CD4-positive, alpha-beta T cell treated with Interleukin-15 for 1 hour (primary cell): Measurements from ENCODE around the gene NUDT7.

Experiments
- DNase-seq: peaks from one replicate; pipeline ENCODE4 v3.0.0-alpha.2; 2020

Gene NUDT7

DNA sequence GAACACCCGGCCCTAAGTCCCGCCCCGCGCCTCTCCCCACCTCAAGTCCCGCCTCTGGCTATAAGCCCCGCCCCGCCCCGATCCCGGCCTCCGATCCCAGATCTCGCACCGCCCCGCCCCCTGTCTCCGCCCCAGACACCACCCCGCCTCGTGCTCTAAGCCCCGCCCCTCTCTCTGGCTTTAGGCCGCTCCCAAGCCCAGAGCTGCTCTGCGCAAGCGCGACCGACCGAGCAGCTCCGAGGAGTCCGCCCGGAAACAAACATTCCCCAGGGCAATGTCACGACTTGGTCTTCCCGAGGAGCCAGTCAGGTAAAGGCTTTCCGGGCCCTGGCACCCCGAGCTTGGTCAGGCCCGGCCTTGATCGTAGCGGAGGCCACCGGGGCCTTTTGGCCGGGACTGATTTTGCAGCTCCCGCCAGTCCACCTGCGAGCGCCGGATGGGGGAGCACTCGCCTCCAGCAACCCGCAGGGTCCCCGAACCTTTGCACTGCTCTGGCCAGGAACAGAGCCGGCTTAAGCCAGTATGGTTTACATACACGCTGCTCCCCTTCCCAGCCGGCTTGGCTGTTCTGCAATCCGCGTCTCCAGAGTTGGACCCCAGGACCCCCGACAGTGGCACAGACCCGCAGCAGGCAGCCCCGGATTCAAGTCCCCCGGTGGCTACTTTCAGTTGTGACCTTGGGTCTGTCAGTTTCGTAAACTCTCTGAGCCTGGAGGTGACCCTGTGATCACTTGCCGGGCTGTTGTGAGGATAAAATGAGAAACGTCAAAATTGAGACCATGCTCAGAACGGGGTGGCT lies at the start of gene NUDT7:
Gene NUDT7 (plus strand): TSS at position 206 of the 799 bp plus-strand sequence. CDS start 69 bp downstream, at position 275.
- DNase-seq, result peak; percentile 95

DNA sequence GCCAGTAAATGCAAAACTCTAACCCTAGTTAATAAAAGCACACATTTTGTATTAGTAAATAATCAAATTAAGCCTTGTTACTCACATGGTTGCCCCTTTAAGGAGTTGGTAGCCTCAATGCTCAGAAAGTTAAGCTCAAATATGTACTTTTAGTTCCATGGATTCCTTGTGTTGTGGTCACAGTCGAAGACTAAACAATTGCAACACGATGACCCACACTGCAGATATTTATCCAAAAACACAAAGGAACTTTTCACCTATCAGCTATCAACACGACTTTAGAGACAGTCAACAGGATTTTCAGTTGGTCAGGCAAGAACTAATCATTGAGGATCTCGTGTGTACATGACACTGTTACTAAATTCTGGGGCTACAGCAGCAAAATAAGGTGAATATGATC lies 47.4 kb upstream of the NUDT7 start:
- no peak for DNase-seq

DNA sequence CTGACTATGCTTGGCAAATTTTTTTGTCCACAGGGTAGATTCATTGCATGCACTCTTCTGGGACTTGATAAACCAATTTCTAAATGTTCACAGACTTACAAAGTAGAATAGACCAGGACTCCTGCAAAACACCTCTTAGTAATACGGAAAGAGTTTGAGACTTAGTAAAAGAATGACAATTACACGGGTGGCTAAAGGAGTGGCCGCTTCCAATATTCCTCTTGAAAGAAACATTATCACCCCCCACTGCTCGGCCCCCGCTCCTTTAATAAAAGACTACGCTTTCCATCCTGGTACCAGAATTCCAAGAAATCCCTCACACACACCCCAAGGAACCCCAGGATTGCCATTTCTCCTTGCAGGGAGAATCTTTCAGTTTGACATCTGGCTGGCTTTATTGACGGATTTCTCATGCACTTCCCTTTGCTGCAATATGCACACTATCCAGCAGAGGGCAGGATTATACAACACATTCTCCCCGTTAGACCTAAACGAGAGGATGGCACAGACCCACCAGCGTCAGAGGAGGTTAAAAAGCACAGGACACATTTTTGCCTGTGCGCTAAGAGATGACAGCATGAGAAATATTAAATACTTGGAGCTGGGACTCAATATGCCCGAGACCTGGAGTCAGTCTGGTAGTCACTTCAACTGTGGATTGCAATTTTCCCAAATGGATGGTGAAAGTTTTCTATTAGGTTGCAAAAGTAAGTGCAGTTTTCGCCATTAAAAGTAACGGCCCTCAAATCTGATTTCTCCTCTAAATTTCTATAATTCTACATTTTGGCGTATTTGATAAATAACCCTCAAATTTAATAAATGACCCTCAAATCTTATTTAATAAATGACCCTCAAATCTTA lies 46.6 kb upstream of the NUDT7 start:
- peak; percentile 44 for DNase-seq

DNA sequence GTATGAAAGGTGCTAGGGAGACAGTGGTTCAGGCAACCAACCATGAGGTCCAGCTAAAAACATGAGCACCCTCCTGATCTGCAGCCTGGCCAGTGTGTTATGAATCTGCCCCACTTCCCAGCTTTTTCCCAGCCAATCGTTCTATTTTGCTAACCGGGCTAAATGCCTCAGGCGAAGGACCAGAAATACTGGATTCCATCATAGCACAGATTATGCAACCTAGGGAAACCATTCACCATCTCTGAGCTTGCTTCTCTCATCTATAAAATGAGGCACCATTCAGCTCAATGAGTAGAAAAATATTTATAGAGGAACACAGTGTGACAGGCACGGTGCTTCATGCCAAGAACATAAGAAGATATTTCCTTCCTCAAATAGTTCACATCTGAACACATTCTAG lies 45.2 kb upstream of the NUDT7 start:
- DNase-seq, result no peak

DNA sequence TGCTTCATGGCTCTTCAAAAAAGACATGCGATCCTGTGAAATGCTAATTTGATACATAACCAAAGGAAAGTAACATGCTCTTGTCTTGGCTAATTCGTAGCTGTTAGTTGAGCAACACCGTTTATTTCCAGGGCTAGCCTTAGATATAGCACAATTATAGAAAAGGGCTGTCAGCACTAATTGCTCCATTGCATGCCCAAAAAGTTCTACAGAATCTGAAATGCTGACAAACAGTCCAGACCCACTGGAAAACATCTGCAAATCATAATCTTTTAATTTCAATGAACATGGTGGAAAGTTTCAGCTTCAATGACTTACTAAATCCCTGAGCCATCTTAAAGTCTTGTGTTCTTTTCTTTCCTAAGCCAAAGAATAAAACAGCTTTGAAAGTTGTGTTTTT lies 42.9 kb upstream of the NUDT7 start:
- DNase-seq, result no peak

DNA sequence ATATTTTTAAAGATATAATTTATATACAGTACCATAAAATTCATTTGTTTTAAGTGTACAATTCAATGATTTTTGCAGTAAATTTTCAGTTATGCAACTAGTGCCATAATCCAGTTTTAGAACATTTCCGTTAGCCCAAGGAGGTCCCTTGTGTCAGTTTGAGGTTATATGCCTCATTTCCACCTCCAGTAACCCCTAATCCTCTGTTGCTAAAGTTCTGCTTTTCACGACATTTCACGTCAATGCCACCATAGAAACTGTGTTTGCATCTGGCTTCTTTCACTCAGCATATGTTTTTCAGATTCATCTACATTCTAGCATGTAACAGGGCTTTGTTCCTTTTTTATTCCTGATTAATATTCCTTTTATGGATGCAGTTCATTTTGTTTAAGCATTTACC lies 42.4 kb upstream of the NUDT7 start:
- no peak for DNase-seq

DNA sequence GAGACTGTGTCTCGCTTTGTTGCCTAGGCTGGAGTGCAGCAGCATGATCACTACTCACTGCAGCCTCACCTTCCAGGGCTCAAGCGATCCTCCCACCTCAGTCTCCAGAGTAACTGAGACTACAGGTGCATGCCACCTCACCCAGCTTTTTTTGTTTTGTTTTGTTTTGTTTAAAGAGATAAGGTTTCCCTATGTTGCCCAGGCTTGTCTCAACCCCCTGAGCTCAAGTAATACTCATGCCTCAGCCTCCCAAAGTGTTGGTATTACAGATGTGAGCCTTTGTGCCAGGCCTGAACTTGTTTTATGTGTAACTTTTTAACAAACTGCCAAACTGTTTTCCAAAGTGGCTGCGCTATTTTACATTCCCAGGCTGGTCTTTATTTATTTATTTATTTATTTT lies 41.8 kb upstream of the NUDT7 start:
- no peak for DNase-seq

DNA sequence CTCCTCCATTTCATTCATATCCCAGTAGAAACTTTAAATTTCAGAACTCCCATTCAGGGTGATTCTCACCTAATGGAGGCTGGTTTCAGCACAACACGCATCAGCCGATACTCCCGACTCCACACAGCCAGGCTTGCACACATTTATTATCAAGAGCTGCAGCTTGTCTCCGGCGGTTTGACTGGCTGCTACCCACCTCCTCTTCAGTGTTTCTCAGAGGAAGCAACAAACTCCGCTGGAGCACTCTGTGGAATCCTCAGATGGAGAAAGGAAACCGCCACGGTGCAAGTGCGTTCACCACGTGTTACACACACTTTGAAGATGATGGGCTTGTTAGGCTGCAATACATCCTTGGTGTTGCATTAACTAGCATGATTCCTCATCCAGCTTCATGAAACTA lies 39.7 kb upstream of the NUDT7 start:
- DNase-seq, result no peak

DNA sequence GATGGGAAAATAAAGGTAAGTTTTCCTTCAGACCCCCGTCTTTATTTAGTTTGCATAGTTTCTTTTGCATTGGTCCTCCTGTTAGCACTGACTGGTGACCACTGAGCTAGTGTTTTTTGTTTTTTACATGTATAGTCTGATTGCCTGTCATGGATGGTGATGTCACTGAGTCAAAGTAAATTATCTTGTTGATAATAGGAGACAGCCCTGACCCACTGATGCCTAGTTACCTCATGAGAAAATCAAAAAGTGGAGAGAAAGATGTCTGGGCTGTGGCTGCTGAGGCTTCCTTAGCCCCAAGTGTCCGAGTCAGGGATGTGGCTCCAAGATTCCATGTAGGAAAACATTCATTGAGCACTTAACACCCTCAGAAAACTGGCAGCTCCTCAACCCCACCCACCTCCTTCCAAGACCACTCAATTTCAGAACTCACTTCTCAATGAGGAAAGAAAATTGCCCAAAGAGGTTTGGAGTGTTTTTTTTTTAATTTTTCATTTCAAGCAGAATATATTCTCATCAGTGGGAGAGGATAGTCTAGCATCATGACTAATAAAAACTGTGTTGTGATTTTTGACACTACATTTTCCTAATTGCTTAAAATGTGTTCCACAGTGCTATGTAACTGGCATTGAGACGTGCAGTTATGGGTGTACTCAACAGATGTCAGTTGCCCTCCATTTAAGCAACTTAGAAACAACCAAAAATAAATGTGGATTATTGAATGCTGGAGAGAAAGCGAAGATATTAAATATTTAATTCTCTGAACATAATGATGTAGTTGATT lies 38.7 kb upstream of the NUDT7 start:
- DNase-seq, result no peak

DNA sequence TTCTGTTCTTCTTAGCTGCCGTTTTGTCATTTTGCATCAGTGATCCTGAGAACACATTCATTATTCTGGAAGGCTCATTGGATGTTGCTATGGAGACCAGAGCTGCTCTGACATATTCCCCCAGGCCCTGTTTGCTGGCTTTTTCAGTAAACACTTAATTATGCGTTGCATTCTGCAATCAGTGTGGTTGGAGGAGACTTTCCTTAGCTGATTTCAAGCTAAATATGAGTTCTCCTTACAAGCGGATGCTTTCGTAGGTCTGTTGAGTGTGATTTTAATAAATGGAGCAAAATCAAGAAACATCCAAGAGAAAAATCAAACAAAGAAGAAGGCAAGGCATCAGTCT lies 38.2 kb upstream of the NUDT7 start:
- no peak for DNase-seq

DNA sequence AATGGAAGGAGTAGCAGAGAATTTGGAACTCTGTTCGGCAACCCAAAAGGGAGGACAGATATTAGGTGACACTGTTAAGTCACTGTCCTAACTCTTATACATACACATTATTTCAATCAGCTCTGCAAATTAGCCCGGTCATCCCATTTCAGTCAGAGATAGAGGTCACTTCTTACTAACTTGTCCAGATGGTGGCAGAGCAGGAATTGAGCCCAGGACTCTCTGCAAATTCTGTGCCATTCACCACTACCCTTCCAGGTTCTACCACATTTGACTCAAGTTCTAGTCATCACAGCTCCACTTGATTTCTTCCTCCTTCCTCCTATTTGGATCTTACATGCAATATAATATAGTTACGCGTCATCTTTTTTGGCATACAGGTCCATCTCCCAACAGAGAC lies 35.9 kb upstream of the NUDT7 start:
- DNase-seq, result no peak

DNA sequence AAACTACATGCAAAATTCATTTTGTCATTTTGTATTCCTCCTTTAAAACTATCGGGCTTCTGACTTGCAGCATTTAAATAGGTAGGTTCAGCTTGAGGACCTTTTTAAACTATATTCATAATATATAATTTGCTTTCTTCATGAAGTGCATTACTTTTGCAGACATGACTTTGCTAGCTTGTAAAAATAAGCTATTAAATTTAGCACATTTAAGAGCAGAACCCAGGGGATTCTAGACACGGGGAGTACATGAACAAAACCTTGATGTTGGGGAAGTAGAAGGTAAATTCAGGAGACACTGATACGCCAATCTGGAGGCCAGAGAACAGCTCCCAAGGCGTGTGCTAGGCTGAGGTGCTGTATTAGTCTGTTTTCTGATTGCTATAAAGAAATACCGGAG lies 32.3 kb upstream of the NUDT7 start:
- DNase-seq, result no peak

DNA sequence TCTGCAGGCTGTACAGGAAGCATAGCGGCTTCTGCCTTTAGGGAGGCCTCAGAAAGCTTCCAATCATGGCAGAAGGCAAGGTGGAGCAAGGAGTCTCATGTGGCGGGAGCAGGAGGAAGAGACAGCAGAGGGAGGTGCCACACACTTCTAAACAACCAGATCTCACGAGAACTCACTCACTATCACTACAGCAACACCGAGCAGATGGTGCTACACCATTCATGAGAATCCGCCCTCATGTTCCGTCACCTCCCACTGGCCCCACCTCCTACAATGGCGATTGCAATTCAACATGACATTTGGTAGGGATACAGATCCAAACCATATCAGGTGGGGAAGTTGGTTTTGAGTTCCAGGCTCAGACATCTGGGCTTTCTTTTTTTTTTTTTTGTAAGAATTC lies 31.9 kb upstream of the NUDT7 start:
- DNase-seq, result no peak

DNA sequence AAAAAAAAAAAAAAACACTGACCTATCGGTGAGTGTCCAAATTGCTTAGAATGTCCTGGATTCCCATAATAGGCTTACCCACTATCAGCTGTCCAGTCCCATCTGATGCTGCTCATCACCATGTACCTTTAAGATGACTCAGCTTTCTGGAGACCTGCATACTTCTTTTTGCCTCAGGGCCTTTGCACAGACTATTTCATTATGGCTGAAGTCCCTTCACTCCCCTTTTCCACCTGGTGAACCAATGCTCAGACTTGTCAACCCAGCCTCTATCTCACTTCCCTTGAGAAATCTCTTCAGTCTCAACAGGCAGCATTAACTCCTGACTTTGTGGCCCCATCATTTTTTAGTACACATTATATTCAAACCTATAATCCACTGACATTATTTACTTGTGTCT lies 29.7 kb upstream of the NUDT7 start:
- no peak for DNase-seq

DNA sequence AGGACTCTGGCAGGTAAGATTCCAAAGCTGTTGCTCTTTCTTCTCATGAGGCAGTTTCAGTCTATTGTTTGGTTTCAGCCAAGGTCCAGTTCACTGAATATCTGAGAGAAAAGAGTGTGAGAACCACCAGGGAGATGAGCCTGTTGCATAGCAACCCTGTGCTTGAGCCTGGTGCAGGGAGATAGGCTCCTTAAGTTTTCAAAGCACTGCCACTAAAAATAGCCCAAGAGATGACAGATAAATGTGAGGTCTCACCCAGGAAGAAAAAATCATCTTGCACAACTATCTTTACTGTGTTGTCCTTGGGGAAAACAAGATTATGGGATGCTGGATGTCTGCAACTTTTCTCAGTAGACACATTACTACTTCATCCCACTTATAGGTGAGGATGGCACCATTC lies 26.2 kb upstream of the NUDT7 start:
- no peak for DNase-seq

DNA sequence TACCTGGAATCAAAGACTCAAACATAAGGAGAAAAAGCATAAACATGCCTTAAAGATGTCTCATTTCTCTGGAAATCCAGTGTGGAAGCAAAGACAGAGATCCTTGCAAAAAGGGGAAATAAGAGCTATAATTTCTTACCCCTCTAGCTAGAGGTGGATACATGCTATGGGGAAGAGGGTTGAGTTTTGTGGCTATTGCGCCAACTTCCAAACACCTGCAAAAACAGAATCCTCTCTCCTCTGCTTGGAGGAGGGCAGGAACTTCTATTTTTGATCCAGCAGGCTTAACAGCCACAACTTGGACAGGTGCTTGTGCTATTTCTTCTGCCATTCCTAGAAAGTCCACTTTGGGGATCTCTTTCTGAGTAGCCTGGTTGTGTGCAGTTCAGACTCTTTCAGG lies 21.5 kb upstream of the NUDT7 start:
- DNase-seq, result no peak

DNA sequence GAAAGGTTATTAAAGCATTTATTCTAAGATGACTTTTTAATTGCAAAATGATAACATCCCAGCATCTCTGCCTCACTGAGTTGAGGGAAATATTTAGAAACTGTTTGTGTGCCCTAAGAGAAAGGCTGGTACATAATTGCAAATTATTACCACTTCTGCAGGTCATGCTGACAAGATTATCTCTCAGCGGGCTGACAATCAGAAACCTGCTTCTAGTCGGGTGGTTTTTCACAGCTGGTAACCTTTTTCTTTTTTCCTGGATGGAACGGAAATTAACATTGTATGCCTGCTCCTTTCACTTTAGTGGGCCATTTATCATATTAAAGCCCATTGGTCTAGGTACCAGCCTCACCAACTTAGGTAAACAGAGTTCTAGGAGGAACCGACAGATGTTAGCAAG lies 17.0 kb upstream of the NUDT7 start:
- no peak for DNase-seq

DNA sequence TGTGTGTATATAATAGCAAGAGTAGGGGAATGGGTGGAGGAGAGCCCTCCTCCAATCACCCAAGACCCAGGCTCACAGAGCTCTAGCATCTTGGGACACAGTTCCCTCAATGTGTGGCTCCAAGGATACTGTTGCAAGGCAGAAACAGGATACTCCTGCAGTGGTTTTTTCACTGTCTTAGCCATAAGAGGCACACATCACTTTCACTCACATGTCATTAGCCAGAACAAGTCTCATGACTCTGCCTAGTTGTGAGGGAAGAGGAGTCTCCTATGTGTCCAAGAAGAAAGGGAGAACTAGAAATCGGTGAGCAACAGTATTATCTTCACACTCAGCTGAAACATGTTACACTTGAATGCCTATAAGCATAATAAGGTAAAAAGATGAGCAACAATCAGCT lies 11.1 kb upstream of the NUDT7 start:
- no peak for DNase-seq

DNA sequence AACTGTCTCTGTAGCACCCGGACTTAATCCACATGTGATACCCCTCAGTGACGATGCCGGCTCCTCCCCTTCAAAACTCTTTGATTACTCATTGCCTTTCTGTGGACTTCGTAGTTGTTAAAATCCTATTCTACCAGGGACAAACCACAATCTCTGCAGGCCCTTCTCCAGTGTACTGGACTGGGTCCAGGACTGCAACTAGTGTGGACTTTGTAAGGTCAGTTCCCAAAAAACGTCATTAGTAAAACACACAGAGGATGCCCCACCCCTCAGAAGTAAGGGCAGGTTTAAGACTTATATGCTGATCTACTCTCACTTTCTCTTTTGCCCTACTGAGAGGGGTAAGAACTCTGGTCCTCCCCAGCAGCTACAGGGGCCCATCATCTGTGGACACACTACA lies 10.5 kb upstream of the NUDT7 start:
- DNase-seq, result no peak

DNA sequence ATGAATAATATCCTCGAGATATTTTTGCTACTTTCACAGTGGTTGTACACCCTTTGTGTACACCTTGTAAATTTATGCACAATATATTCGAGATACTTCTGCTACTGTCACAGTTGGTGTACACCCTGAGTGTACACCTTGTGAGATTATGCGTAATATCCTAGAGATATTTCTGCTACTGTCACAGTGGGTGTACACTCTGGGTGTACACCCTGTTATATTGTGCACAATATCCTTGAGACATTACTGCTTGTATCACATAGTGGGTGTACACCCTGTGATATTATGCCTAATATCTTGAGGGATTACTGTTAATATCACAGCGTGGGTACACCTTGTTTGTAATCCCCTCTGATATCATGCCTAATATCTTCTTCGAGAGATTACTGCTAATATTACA lies 7.2 kb upstream of the NUDT7 start:
- no peak for DNase-seq

DNA sequence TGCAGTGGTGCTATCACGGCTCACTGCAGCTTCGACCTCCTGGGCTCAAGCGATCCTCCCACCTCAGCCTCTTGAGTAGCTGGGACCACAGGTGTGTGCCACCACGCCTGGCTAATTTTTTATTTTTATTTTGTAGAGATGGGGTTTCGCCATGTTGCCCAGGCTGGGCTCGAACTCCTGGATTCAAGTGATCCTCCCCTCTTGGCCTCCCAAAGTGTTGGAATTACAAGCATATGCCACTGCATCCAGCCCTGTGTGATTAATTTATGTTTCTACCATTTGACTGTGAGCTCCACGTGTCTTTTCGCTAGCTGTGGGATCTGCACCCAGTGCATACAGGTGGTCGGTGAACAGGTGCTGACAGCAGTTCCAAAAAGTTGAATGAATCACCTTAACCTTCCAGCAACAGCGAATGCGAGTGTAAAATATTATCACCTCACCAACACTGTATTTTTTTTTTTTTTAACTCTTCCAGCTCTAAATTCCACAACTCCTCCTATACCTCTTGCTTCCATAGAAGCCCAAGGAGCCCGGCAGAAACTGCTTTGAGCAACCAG lies 484 bp upstream of the NUDT7 start:
- no peak for DNase-seq

DNA sequence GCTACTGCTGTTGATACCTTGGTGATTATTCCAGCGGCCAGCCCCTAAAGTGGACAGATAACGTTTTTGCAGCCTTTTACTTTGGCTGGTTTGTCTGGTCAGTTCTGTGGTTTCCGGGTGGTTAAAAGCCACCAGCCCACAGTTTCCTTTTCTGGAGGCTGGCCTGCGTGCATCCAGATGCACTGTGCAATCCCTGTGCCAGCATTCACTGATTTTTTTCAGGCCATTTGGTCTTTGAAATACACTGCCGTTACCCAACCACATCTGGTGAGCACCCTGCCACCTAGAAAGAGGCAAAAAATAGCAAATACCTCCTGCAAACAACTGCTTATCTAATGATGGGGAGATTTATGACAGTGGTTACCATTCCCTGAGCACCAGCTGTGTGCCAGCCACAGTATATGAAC lies 797 bp downstream of the NUDT7 start:
- no peak for DNase-seq

DNA sequence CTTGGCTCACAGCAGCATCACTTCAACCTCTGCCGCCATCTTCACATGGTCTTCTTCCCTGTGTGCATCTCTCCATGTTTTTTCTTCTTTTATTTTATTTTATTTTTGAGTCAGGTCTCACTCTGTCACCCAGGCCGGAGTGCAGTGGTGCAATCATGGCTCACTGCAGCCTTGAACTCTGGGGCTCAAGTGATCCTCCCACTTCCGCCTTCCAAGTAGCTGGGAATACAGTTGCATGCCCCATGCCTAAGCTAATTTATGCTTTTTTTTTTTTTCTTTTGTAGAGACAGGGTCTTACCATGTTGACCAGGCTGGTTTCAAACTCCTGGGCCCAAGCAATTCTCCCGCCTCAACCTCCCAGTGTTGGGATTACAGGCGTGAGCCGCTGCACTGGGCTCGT lies 1.9 kb downstream of the NUDT7 start:
- no peak for DNase-seq
